PC-9 (cell line): ENCODE measurements around the gene PLXDC2. TPM values are rescaled to one million over a fixed set of nuclear protein-coding genes. Genes with fewer than 3 reads are reported as not detected.

Experiments used
- BruUV-seq: library from RNA; stranded (reverse); fragments of 400-500 nt; replicated peaks from 2 replicates; lab custom pipeline; 2021; lab: Mats Ljungman, UMichigan
- CTCF ChIA-PET: fragments of 300-600 bp; sonication (Branson Sonifier 250); formaldehyde crosslinking; loops from one replicate; lab custom pipeline; 2022; ENCODE audit warnings: antibody characterized with exemption; lab: Charles Lee
- POLR2A ChIA-PET: fragments of 300-600 bp; sonication (Branson Sonifier 250); formaldehyde crosslinking; loops from one replicate; lab custom pipeline; 2022; ENCODE audit warnings: antibody characterized with exemption; ENCODE audit not compliant: unreplicated experiment; lab: Charles Lee
- DNase-seq, 2 experiments: peaks; one replicate each; pipeline versions ENCODE4 v3.0.0 to v3.0.0-alpha.2; 2015 to 2022; ENCODE audit warnings: mixed read lengths in 1 of 2
- H2AFZ ChIP-seq: fragments of 200-600 bp; sonication (generic); 2 replicates; pipeline ENCODE4 v1.8.1; 2017; ENCODE audit warnings: antibody characterized with exemption
- H3F3A ChIP-seq: fragments of 200-600 bp; sonication (generic); 2 replicates; pipeline ENCODE4 v1.8.1; 2017; ENCODE audit warnings: antibody characterized with exemption, mild to moderate bottlenecking, low read depth; ENCODE audit not compliant: insufficient read depth
- H3K27ac ChIP-seq: fragments of 200-600 bp; sonication (generic); 2 replicates; pipeline ENCODE4 v1.6.1; 2016; ENCODE audit warnings: mixed run types
- H3K27me3 ChIP-seq: fragments of 200-600 bp; sonication (generic); 2 replicates; pipeline ENCODE4 v1.6.1; 2016; ENCODE audit warnings: low read depth, mixed run types; ENCODE audit not compliant: insufficient read depth
- H3K36me3 ChIP-seq: fragments of 200-600 bp; sonication (generic); 2 replicates; pipeline ENCODE4 v1.6.1; 2016; ENCODE audit warnings: low read depth, mixed run types
- H3K4me1 ChIP-seq: fragments of 200-600 bp; sonication (generic); replicated peaks from 2 replicates; pipeline ENCODE4 v1.6.1; 2016; ENCODE audit warnings: mixed run types; ENCODE audit not compliant: insufficient read depth
- H3K4me2 ChIP-seq: fragments of 200-600 bp; sonication (generic); 2 replicates; pipeline ENCODE4 v1.6.1; 2017; ENCODE audit warnings: mixed run types
- H3K4me3 ChIP-seq: fragments of 200-600 bp; sonication (generic); 2 replicates; pipeline ENCODE4 v1.6.1; 2016; ENCODE audit warnings: mixed run types
- H3K79me2 ChIP-seq: fragments of 200-600 bp; sonication (generic); 2 replicates; pipeline ENCODE4 v1.6.1; 2017; ENCODE audit warnings: low read depth, mixed run types
- H3K9me2 ChIP-seq: fragments of 200-600 bp; sonication (generic); 2 replicates; pipeline ENCODE4 v1.8.1; 2017; ENCODE audit warnings: mild to moderate bottlenecking; ENCODE audit not compliant: insufficient read depth
- H3K9me3 ChIP-seq: fragments of 200-600 bp; sonication (generic); 2 replicates; pipeline ENCODE4 v1.8.1; 2016; ENCODE audit warnings: low read depth; ENCODE audit not compliant: insufficient read depth
- H4K20me1 ChIP-seq: fragments of 200-600 bp; sonication (generic); 2 replicates; pipeline ENCODE4 v1.8.1; 2017; ENCODE audit not compliant: insufficient read depth
- CTCF ChIP-seq: fragments of 200-600 bp; sonication (generic); conservative IDR thresholded peaks from 2 replicates; pipeline ENCODE4 v1.6.1; 2017; ENCODE audit warnings: mixed run types, antibody characterized with exemption, mild to moderate bottlenecking, moderate library complexity
- EZH2 ChIP-seq: fragments of 200-600 bp; sonication (generic); IDR thresholded peaks from 2 replicates; pipeline ENCODE4 v1.8.0; 2017; ENCODE audit warnings: antibody characterized with exemption, low read depth
- intact Hi-C: fragments of 100-400 bp; cut with micrococcal nuclease; formaldehyde crosslinking; loops from one replicate; pipeline ENCODE4 v1.10.0; 2022; ENCODE audit not compliant: unreplicated experiment
- total RNA-seq: library from RNA; stranded (reverse); gene quantifications from 2 replicates; pipeline ENCODE4 v1.2.3, GENCODE V29; 2021

The PLXDC2 gene
- total RNA-seq, 1 experiment from 2014 or later = not detected

GRCh38 chr10:19778996-19779395 lies 37.2 kb upstream of the PLXDC2 start:
- BruUV-seq = no TSS peak
- DNase-seq = no peak
- Histone ChIP-seq H3K4me2 (no peak overlapping the region), H3K27me3 (no peaks in the 10 kb centered on the region), H3K27ac (no peak overlapping the region), H3K4me3 (no peak overlapping the region), H3K9me3 (no peaks in the 10 kb centered on the region), H3K4me1 (no peaks in the 10 kb centered on the region), H3K79me2 (no peaks in the 10 kb centered on the region), H3K36me3 (no peaks in the 10 kb centered on the region), H3F3A (no peaks in the 10 kb centered on the region), H2AFZ (no peak overlapping the region), H3K9me2 (no peaks in the 10 kb centered on the region), H4K20me1 (no peaks in the 10 kb centered on the region)
- ChIA-PET POLR2A (no interaction called here), CTCF (no interaction called here)
- no peak for TF ChIP-seq CTCF
- TF ChIP-seq EZH2 = no peak
- intact Hi-C loops = no loop called here

DNA sequence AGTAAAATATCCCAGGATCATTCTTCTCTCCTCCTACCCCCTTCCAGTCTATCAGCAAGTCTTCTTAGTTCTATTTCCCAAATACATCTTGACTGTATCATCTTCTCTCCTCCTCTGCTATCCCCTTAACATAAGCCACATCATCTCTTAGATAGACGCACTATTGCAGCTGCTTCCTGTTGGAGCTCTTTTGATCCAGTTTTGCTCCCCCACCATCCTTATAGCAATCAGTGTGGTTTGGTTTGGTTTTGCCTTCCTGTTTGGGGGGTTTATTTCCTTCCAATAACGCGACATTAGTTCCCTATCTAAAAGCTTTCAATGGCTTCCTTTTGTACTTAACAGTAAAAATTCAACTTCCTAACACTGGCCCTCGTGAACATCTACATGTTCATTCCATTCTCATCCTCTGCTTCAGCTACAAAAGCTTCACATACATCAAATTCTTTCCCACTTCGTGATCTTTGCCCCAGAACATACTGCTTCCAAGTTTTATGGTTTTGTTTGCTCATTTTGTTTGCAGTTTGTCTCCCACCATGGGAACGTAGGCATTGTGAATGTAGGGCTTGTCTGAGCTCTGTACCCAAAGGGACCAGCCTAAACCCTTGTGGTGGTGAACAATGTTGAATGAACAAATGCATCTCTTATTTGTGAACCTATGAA lies 33.7 kb upstream of the PLXDC2 start:
- BruUV-seq = no TSS peak
- Histone ChIP-seq H3K4me3 (no peak overlapping the region), H3K4me2 (no peak overlapping the region), H4K20me1 (no peaks in the 10 kb centered on the region), H3K9me2 (no peaks in the 10 kb centered on the region), H3K79me2 (no peaks in the 10 kb centered on the region), H3K4me1 (no peaks in the 10 kb centered on the region), H3F3A (no peaks in the 10 kb centered on the region), H3K27me3 (no peaks in the 10 kb centered on the region), H3K9me3 (no peaks in the 10 kb centered on the region), H3K36me3 (no peaks in the 10 kb centered on the region), H3K27ac (no peak overlapping the region), H2AFZ (no peak overlapping the region)
- intact Hi-C loops = no loop called here
- no peak for TF ChIP-seq CTCF
- TF ChIP-seq EZH2 = no peak
- ChIA-PET POLR2A (no interaction called here), CTCF (no interaction called here)
- no peak for DNase-seq

DNA sequence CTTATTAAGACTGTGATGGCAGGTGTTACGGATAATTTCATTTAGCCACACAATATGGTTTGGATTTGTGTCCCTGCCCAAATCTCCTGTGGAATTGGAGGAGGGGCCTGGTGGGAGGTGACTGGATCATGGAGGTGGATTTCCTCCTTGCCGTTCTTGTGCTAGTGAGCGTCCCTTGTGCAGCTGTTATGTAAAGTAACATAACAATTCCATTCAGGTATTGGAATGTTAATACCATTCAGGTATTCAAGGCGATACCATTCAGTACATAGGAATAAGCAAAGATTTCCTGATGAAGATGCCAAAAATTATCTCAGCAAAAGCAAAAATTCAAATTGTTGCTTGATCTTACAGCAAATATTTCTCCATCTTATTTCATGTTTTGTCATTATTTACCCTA lies 32.5 kb upstream of the PLXDC2 start:
- TF ChIP-seq CTCF = no peak
- no peak for TF ChIP-seq EZH2
- no TSS peak for BruUV-seq
- no peak for DNase-seq
- no peaks in the 10 kb centered on the region for H3K36me3 ChIP-seq
- H3K4me2 ChIP-seq = no peak overlapping the region
- no peaks in the 10 kb centered on the region for H3K79me2 ChIP-seq
- H2AFZ ChIP-seq = no peak overlapping the region
- intact Hi-C loops = no loop called here
- no peaks in the 10 kb centered on the region for H3K9me2 ChIP-seq
- H4K20me1 ChIP-seq = no peaks in the 10 kb centered on the region
- ChIA-PET POLR2A (no interaction called here), CTCF (no interaction called here)
- H3F3A ChIP-seq = no peaks in the 10 kb centered on the region
- H3K4me1 ChIP-seq = no peaks in the 10 kb centered on the region
- H3K4me3 ChIP-seq = no peak overlapping the region
- no peaks in the 10 kb centered on the region for H3K9me3 ChIP-seq
- no peaks in the 10 kb centered on the region for H3K27me3 ChIP-seq
- H3K27ac ChIP-seq = no peak overlapping the region
